ENCODE results near the gene ABLIM2. TPM values are rescaled to one million over a fixed set of nuclear protein-coding genes. Genes with fewer than 3 reads are reported as not detected.

ABLIM2 gene
- total and polyA plus RNA-seq, 2 of the 13 experiments (the other 11 are each of a cell fraction or from before 2014, with no cell fraction given): 0.20 to 0.37 TPM

DNA sequence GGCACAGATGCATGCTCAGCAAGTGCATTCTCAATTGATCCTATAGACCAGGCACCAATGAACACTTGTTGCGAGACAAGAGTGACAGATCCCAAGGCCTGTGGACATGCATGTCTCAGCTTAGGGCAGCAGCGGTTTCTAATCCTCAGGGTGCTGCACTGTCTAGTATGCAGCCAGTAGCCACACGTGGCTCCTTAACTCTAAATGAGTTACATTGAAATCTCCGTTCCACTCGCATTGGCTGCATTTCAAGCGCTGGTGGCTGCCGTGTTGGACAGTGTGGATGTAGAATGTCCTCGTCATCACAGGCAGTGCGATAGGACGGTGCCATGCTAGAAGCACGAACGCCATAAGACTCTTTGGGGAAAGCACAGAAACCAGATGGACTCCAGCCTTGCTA lies 194.9 kb downstream of the ABLIM2 start:
- no peak for TF ChIP-seq HOXA5 (CRISPR knock-in tag; IDR thresholded peaks at IDR 0.05)
- no peak for TF ChIP-seq IKZF1 (IDR thresholded peaks at IDR 0.05)
- TF ChIP-seq, protein P1, sequence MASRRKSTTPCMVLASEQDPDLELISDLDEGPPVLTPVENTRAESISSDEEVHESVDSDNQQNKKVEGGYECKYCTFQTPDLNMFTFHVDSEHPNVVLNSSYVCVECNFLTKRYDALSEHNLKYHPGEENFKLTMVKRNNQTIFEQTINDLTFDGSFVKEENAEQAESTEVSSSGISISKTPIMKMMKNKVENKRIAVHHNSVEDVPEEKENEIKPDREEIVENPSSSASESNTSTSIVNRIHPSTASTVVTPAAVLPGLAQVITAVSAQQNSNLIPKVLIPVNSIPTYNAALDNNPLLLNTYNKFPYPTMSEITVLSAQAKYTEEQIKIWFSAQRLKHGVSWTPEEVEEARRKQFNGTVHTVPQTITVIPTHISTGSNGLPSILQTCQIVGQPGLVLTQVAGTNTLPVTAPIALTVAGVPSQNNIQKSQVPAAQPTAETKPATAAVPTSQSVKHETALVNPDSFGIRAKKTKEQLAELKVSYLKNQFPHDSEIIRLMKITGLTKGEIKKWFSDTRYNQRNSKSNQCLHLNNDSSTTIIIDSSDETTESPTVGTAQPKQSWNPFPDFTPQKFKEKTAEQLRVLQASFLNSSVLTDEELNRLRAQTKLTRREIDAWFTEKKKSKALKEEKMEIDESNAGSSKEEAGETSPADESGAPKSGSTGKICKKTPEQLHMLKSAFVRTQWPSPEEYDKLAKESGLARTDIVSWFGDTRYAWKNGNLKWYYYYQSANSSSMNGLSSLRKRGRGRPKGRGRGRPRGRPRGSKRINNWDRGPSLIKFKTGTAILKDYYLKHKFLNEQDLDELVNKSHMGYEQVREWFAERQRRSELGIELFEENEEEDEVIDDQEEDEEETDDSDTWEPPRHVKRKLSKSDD (CRISPR knock-in tag; IDR thresholded peaks at IDR 0.05; ENCODE audit: low read depth): no peak
- DNase-seq (ENCODE audit: low spot score) (no peak), FAIRE-seq (no peak), ATAC-seq (no peak)
- CTCF ChIA-PET (ENCODE audit: low intra/inter-chr PET ratio, low total read pairs): no interaction called here
- Histone ChIP-seq H3K79me2 (ENCODE audit: insufficient read depth, low read length) (no peaks in the 10 kb centered on the region), H3K4me1 (ENCODE audit: insufficient read depth, low read length) (peaks cover 84% of the 10 kb centered on the region), H3K27me3 (ENCODE audit: control insufficient read depth in 1 of 2, insufficient read depth in 2 of 2, low read length in 2 of 2) (peaks cover 2 to 37% of the 10 kb centered on the region in 2 experiments), H3K9ac (ENCODE audit: insufficient read depth, low read depth, low read length) (no peak overlapping the region), H3K4me3 (replicated peaks in 1 of 3; ENCODE audit: insufficient read depth in 1 of 3, low read depth in 2 of 3, low read length in 3 of 3) (no peak overlapping the region), H3K36me3 (replicated peaks in 1 of 2; ENCODE audit: control insufficient read depth in 1 of 2, insufficient read depth in 2 of 2, low read length in 2 of 2) (no peaks in the 10 kb centered on the region), H3K9me3 (ENCODE audit: low read length) (no peaks in the 10 kb centered on the region), H3K27ac (ENCODE audit: extremely low read length, insufficient read depth, low read length) (no peak overlapping the region), H2AFZ (ENCODE audit: low read length) (no peak overlapping the region), H3K4me2 (ENCODE audit: low read depth, low read length) (no peak overlapping the region; the same call in 1 of the 2 replicates), H4K20me1 (ENCODE audit: insufficient read depth, low read length) (no peaks in the 10 kb centered on the region)
- WGBS (ENCODE audit: low lambda C conversion rate): 77% methylated on average over 11 of the region's 12 CpGs
- BruUV-seq (replicated peaks): no TSS peak
- POLR2A ChIA-PET: no interaction called here
- in situ Hi-C loops (cut with HindIII; ENCODE audit: extremely low pct_ligation_motif_present, low pct_unique_long_range_greater_than_20kb) (no loop called here), intact Hi-C loops (cut with micrococcal nuclease; ENCODE audit: unreplicated experiment) (no loop called here)

DNA sequence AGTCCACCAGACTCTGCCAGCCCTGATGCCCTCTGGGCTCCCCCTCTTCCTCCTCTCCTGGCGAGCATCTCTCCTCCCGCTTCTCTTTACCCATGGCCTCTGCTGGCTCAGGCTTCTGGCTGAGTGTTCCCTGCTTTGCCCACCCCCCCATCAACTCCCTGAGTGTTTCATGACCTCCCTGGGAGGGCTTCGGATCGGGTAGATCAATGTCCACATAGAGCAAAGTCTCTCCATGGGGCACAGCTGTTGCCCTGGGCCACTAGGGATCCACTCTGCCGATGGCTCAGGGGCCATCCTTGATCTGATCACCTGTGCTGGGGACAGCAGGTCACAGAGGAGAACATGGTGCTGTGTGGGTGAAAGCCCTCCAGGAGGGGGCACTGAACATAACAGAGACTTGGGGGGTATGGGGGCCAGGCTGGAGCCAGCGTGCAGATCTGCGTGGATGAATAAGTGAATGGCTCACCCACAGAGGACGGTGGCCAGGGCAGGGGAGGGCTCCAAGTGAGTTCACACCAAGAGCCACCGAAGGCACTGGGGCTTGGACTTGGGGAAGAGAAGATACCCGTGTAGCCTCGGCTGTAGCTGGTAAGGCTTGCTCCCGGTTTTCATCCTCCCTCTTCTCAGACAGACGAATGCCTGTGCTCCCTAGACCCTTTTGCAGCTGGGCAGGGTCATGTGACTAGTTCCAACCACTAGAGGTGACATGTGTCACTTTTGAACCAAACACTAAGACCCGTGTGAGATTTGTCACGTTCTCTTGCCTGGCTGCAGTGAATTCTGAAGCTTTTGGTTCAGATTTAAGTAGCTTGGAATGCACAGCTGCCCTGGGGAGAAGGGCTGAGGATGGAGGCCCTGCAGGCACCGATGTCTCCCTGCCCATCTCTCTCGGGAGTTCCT lies 195.8 kb downstream of the ABLIM2 start:
- H3K79me2 ChIP-seq (ENCODE audit: insufficient read depth, low read length): no peaks in the 10 kb centered on the region
- H3K4me3 ChIP-seq (replicated peaks in 1 of 3; ENCODE audit: insufficient read depth in 1 of 3, low read depth in 2 of 3, low read length in 3 of 3): peak overlapping the region in 1 of 3 experiments; percentile 13; a peak in 1 of 6 replicates
- no peak for DNase-seq (ENCODE audit: low spot score)
- no TSS peak for BruUV-seq (replicated peaks)
- peak overlapping the region; percentile 52 for H3K4me2 ChIP-seq (ENCODE audit: low read depth, low read length)
- no peak overlapping the region for H3K9ac ChIP-seq (ENCODE audit: insufficient read depth, low read depth, low read length)
- H3K27ac ChIP-seq (ENCODE audit: extremely low read length, insufficient read depth, low read length): no peak overlapping the region
- ChIA-PET POLR2A (no interaction called here), CTCF (ENCODE audit: low intra/inter-chr PET ratio, low total read pairs) (no interaction called here)
- 20% methylated on average over 15 of the region's 17 CpGs for whole genome bisulfite sequencing (ENCODE audit: low lambda C conversion rate)
- peaks cover 0 to 41% of the 10 kb centered on the region in 2 experiments; a peak in 4 of 5 replicates for H3K27me3 ChIP-seq (ENCODE audit: control insufficient read depth in 1 of 2, insufficient read depth in 2 of 2, low read length in 2 of 2)
- in situ Hi-C loops (cut with HindIII; ENCODE audit: extremely low pct_ligation_motif_present, low pct_unique_long_range_greater_than_20kb): no loop called here
- peak; percentile 50 for ATAC-seq
- peaks cover 77% of the 10 kb centered on the region for H3K4me1 ChIP-seq (ENCODE audit: insufficient read depth, low read length)
- H3K9me3 ChIP-seq (ENCODE audit: low read length): no peaks in the 10 kb centered on the region
- no peak overlapping the region for H2AFZ ChIP-seq (ENCODE audit: low read length)
- no peaks in the 10 kb centered on the region for H3K36me3 ChIP-seq (replicated peaks in 1 of 2; ENCODE audit: control insufficient read depth in 1 of 2, insufficient read depth in 2 of 2, low read length in 2 of 2)
- peak; percentile 12 for FAIRE-seq
- intact Hi-C loops (cut with micrococcal nuclease; ENCODE audit: unreplicated experiment): no loop called here
- H4K20me1 ChIP-seq (ENCODE audit: insufficient read depth, low read length): no peaks in the 10 kb centered on the region
- TF ChIP-seq ZNF264 (CRISPR knock-in tag; IDR thresholded peaks at IDR 0.05) (no peak), ZNF263 (CRISPR knock-in tag; IDR thresholded peaks at IDR 0.05) (peak; percentile 44; the same call in 1 of the 2 replicates), RARA (CRISPR knock-in tag; IDR thresholded peaks at IDR 0.05) (0 out of 2 replicates have a peak, but pooled peaks have one; percentile 22), ZFAT (CRISPR knock-in tag; conservative IDR thresholded peaks at IDR 0.05) (no peak), ZNF772 (CRISPR knock-in tag; IDR thresholded peaks at IDR 0.05) (0 out of 2 replicates have a peak, but pooled peaks have one; percentile 51), HNF4A (CRISPR knock-in tag; IDR thresholded peaks at IDR 0.05) (peak; percentile 70), ZNF790 (CRISPR knock-in tag; IDR thresholded peaks at IDR 0.05; ENCODE audit: borderline replicate concordance) (peak; percentile 24; the same call in 1 of the 2 replicates), RFXAP (CRISPR knock-in tag; IDR thresholded peaks at IDR 0.05; ENCODE audit: borderline replicate concordance) (0 out of 2 replicates have a peak, but pooled peaks have one; percentile 39)
- TF ChIP-seq, protein P2, sequence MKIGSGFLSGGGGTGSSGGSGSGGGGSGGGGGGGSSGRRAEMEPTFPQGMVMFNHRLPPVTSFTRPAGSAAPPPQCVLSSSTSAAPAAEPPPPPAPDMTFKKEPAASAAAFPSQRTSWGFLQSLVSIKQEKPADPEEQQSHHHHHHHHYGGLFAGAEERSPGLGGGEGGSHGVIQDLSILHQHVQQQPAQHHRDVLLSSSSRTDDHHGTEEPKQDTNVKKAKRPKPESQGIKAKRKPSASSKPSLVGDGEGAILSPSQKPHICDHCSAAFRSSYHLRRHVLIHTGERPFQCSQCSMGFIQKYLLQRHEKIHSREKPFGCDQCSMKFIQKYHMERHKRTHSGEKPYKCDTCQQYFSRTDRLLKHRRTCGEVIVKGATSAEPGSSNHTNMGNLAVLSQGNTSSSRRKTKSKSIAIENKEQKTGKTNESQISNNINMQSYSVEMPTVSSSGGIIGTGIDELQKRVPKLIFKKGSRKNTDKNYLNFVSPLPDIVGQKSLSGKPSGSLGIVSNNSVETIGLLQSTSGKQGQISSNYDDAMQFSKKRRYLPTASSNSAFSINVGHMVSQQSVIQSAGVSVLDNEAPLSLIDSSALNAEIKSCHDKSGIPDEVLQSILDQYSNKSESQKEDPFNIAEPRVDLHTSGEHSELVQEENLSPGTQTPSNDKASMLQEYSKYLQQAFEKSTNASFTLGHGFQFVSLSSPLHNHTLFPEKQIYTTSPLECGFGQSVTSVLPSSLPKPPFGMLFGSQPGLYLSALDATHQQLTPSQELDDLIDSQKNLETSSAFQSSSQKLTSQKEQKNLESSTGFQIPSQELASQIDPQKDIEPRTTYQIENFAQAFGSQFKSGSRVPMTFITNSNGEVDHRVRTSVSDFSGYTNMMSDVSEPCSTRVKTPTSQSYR (CRISPR knock-in tag; IDR thresholded peaks at IDR 0.05; ENCODE audit: borderline replicate concordance): 0 out of 2 replicates have a peak, but pooled peaks have one; percentile 18

Data from HepG2 (cell line).